ENCODE data around the gene PKLR.

Gene PKLR

GRCh38 chr1:155244368-155245162, 56.7 kb downstream of the PKLR start:
- in situ Hi-C loops (cut with MboI; ENCODE audit: low sequenced_read_pairs, unreplicated experiment), result no loop called here
- DNase-seq (ENCODE audit: low spot score), result peak; percentile 95
- TF ChIP-seq, protein P1, sequence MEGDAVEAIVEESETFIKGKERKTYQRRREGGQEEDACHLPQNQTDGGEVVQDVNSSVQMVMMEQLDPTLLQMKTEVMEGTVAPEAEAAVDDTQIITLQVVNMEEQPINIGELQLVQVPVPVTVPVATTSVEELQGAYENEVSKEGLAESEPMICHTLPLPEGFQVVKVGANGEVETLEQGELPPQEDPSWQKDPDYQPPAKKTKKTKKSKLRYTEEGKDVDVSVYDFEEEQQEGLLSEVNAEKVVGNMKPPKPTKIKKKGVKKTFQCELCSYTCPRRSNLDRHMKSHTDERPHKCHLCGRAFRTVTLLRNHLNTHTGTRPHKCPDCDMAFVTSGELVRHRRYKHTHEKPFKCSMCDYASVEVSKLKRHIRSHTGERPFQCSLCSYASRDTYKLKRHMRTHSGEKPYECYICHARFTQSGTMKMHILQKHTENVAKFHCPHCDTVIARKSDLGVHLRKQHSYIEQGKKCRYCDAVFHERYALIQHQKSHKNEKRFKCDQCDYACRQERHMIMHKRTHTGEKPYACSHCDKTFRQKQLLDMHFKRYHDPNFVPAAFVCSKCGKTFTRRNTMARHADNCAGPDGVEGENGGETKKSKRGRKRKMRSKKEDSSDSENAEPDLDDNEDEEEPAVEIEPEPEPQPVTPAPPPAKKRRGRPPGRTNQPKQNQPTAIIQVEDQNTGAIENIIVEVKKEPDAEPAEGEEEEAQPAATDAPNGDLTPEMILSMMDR (IDR thresholded peaks at IDR 0.05; ENCODE audit: borderline replicate concordance, control extremely low read depth, extremely low read depth, insufficient read depth, missing control alignments), result peak; percentile 46

- DNase-seq (ENCODE audit: low spot score), result no peak
- in situ Hi-C loops (cut with MboI; ENCODE audit: low sequenced_read_pairs, unreplicated experiment), result no loop called here
- TF ChIP-seq, protein P1 (IDR thresholded peaks at IDR 0.05; ENCODE audit: borderline replicate concordance, control extremely low read depth, extremely low read depth, insufficient read depth, missing control alignments), result no peak
These were observed 58.4 kb downstream of the PKLR start for GRCh38 chr1:155242805-155243358.

GRCh38 chr1:155241841-155242264, 59.4 kb downstream of the PKLR start:
- TF ChIP-seq, protein P1 (IDR thresholded peaks at IDR 0.05; ENCODE audit: borderline replicate concordance, control extremely low read depth, extremely low read depth, insufficient read depth, missing control alignments), result no peak
- no peak for DNase-seq (ENCODE audit: low spot score)
- in situ Hi-C loops (cut with MboI; ENCODE audit: low sequenced_read_pairs, unreplicated experiment), result no loop called here

DNA sequence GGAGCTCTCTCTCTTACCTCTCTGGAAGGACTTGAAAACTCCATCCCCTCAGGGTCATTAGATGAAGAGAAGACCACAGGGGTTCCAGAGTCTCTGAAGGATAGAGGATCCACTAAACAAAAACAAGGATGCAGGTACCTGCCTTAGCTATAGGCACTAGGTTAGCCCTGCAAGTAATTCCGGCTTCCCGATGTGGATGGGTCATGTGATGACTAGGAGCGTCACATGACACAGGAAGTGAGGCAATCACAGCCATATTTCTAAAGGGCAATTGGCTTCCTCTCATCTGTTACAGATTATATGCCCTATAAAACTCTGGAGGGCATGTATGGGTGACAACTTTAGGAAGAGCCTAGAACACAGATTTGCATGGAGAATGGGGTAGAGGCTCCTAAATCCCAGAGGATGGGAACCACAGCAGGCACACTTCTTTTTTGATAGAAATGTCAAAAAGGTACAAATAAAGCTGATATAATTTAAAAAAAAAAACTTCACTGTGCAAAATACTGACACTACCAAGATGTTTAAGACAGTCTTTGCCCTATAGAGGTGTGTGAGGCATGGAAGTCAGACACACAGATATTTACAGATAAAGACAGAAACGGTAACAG, 60.1 kb downstream of the PKLR start:
- DNase-seq (ENCODE audit: low spot score), result peak; percentile 78
- TF ChIP-seq, protein P1 (IDR thresholded peaks at IDR 0.05; ENCODE audit: borderline replicate concordance, control extremely low read depth, extremely low read depth, insufficient read depth, missing control alignments), result no peak
- in situ Hi-C loops (cut with MboI; ENCODE audit: low sequenced_read_pairs, unreplicated experiment), result no loop called here

All from GM13976 (cell line).